GM12873 (cell line): ENCODE measurements around the gene PUS1.

ENCODE experiments used
- TF ChIP-seq, protein P1 (sequence below): IDR thresholded peaks from 2 replicates; pipeline ENCODE4 v1.5.1; 2012; ENCODE audit warnings: low read depth, mild to moderate bottlenecking, moderate library complexity, low read length, control low read depth; ENCODE audit not compliant: insufficient read depth; ENCODE audit errors: missing control alignments

The PUS1 gene

DNA sequence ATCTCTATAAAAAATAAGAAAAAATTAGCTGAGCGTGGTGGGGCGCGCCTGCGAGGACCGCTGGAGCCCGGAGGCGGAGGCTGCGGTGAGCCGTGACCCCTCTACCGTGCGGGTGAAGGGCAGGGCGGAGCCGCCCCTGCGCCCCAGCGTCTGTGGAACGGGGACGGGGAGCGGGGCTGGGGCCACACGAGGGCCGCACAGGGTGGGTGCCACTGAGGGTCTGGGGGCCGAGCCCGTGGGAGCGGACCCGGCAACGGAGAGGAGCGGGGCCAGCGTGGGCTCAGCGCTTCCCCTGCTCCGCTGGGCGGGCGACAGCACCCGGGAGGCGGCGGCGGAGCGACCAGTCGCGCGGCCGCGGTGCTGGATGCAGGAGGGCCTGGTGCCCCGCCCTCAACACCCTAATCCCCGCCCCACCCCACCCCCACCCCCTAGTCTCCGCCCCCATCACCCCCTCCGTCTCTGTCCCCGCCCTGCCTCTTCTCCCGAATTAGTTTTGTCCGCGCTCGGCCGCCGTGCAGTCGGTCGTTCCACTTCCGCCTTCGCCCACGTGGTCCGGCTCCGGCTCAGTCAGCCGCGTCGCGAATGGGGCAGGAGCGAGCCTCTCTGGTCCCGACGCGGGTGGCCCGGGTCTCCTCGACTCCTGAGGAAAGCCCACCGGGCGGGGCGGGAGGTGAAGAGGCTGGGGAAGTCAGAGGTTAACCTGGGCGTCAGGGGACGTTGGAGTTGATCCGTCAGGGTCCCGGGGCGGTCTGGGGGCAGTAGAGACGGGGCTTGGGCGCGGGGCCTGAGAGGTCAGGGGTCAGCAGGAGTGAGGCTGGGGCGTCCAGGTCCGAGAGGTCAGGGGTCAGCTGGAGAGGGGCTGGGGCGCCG lies at the start of gene PUS1:
Gene PUS1 (plus strand): TSS at position 566 of the 870 bp plus-strand sequence. CDS start 447 bp downstream, outside the sequence.
- TF ChIP-seq, protein P1, sequence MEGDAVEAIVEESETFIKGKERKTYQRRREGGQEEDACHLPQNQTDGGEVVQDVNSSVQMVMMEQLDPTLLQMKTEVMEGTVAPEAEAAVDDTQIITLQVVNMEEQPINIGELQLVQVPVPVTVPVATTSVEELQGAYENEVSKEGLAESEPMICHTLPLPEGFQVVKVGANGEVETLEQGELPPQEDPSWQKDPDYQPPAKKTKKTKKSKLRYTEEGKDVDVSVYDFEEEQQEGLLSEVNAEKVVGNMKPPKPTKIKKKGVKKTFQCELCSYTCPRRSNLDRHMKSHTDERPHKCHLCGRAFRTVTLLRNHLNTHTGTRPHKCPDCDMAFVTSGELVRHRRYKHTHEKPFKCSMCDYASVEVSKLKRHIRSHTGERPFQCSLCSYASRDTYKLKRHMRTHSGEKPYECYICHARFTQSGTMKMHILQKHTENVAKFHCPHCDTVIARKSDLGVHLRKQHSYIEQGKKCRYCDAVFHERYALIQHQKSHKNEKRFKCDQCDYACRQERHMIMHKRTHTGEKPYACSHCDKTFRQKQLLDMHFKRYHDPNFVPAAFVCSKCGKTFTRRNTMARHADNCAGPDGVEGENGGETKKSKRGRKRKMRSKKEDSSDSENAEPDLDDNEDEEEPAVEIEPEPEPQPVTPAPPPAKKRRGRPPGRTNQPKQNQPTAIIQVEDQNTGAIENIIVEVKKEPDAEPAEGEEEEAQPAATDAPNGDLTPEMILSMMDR = no peak

DNA sequence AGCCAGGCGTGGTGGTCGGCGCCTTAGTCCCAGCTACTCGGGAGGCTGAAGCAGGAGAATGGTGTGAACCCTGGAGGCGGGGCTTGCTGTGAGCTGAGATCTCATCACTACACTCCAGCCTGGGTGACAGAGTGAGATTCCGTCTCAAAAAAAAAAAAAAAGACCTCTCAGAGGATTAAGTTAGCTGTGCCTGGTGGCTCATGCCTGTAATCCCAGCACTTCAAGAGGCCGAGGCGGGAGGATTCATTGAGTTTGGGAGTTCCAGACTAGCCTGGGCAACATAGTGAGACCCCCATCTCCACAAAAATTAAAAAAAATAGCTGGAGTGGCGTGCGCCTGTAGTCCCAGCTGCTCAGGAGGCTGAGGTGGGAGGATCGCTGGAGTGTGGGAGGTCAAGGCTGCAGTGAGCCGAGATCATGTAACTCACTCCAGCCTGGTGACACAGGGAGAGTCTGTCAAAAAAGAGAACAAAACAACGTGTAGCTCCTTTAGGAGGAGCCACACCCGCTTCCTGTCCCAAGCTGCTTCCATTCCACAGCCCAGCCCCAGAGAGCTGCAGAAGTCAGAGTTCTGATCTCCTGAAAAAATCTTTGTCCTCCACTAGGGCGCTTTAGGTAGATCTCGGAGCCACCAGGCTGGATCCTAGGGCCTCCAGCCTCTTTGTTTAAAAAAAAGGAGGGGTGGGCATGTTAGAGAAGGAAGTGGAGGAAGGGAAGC lies 46.1 kb upstream of the PUS1 start:
- TF ChIP-seq, protein P1 = no peak

DNA sequence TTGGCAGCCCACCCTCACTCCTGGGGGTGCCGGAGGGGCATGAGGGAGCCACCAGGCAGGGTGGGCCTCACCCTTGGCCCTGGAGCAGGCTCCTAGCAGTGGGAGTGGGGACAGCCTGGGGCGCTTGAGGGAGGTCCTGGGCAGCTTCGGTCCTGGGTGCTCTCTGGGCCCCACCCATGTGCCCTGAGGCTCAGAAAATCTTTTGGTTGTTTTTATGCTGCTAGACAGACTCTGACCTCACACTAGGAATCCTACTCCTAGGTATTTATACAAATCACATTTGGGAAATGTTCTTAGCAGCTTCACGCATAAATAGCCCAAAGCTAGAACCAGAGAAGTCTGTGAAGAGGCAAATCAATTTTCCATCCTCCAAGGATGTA lies 45.6 kb upstream of the PUS1 start:
- TF ChIP-seq, protein P1 = no peak

DNA sequence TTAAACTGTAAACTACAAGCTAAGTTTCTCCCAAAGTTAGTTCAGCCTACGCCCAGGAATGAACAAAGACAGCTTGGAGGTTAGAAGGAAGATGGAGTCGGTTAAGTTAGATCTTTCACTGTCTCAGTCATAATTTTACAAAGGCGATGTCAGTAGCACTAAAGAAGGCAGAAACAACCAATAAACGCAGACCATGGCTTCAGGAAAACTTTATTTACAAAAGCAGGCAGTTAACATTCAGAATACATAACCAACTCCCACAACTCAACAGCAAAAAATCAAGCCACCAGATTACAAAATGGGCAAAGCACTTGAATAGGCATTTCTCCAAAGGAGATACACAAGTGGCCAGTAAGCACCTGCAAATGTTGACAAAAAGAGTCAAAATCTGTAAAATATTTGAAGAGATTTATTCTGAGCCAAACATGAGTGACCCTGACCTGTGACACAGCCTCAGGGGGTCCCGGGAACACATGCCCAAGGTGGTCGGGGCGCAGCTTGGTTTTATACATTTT lies 43.5 kb upstream of the PUS1 start:
- TF ChIP-seq, protein P1 = no peak

DNA sequence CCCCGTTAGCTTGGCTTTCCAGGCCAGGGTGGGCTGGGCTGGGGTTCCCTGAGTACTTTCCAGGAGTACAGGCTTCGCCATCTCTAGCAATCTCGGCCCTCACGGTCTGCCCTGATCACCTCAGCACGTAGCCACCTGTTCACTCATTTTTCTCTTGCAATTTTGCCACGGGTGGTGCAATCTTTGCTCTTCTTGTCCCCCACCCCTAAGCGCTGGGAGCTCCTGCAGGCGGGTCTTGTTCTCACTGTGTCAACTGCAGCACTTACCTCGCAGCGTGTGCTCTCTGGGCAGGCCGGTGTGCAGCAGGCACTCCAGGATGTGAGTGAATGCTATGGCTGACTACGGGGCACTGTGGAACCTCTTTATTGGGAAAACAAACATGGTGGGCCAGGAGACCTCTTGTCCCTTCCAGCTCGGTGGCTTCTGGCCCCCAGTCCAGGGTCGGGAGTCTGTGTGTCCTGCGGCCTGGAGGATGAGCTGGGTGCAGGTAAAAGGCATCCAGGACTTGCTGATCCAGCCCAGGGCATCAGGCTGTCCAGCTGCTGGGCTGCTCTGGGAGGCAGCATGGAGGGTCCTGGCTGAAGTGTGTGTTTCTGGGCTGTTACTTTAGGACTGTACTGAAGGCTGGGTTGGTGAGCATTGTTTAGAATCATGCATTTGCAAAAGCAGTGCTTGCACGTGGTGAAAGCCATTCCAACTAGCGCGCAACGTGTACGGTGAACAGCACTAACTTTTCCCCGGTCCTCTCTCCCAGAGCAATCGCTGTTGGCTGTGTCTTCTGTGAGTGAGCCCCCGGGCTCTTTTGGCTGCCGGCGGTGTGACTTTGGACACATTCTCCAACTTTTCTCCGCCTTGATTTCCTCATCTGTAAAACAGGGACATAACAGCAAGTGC lies 36.1 kb upstream of the PUS1 start:
- TF ChIP-seq, protein P1 = no peak

DNA sequence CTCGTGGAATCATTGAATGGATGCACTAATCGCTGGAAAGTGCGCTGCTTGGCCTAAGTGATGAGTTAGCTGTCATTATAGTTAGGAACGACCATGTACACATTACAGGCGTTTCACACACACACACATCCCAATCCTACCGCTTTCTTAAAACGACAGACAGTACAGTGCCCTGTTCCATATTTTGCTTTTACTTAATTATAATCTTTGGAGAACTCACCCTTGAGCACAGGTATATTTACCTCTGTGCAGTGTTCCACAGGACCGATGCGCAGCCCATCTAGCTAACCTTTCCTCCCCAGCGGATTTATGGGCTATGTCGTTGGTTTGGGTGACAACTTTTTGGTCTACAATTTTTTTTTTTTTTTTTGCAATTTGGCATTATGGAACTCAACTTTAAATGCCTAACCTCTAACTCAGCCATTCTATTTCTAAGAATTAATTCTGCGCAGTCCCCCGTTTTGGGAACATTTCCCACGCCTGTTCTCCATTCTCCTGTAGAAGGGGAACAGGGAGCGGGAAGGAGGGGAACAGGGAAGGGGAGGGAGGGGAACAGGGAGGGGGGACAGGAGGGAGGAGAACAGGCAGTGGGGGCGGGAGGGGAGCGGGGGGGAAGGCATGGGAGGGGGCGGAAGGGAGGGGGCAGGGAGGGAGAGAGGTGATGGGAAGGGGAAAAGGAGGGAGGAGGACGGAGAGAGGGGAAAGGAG lies 35.3 kb upstream of the PUS1 start:
- TF ChIP-seq, protein P1 = no peak
